Naive thymus-derived CD4-positive, alpha-beta T cell (primary cell): ENCODE data around the gene DEAF1. TPM values are rescaled to one million over a fixed set of nuclear protein-coding genes. Genes with fewer than 3 reads are reported as not detected.
A peak's percentile ranks its signal among the peaks of the same experiment; 100 is the strongest.

ENCODE experiments used
- ATAC-seq: fragments of 150-1000 bp; cut with Tn5 transposase; 2 replicates; pipeline ENCODE4 v1.10.0; 2021; ENCODE audit warnings: mild to moderate bottlenecking, moderate library complexity
- CTCF ChIA-PET: fragments of 350-600 bp; sonication (Branson Sonifier 250); formaldehyde crosslinking; loops from one replicate; lab custom pipeline; 2021; ENCODE audit warnings: antibody characterized with exemption; lab: Charles Lee
- POLR2A ChIA-PET: fragments of 350-600 bp; sonication (Branson Sonifier 250); formaldehyde crosslinking; loops from one replicate; lab custom pipeline; 2021; ENCODE audit warnings: antibody characterized with exemption, inconsistent platforms; lab: Charles Lee
- DNase-seq, 9 donors: peaks; one replicate each; pipeline versions ENCODE4 v3.0.0 to v3.0.0-alpha.2; 2020 to 2022; ENCODE audit warnings: mixed read lengths in 1 of 9
- H3K27ac ChIP-seq: one replicate; pipeline ENCODE4 v1.7.0; 2013; ENCODE audit warnings: mild to moderate bottlenecking, low read depth, low read length, moderate library complexity
- H3K27me3 ChIP-seq, 2 donors: one replicate each; pipeline ENCODE4 v1.7.0; 2013; ENCODE audit warnings: low read length in 2 of 2, mild to moderate bottlenecking in 2 of 2, moderate library complexity in 2 of 2; ENCODE audit not compliant: control insufficient read depth in 2 of 2, insufficient read depth in 2 of 2
- H3K36me3 ChIP-seq, 3 experiments: 1 replicate in 2 of 3; 2 replicates in 1 of 3; pipeline ENCODE4 v1.7.0; 2013; ENCODE audit warnings: low read length in 3 of 3, mild to moderate bottlenecking in 3 of 3, moderate library complexity in 1 of 3; ENCODE audit not compliant: insufficient read depth in 3 of 3, control insufficient read depth in 2 of 3
- H3K4me1 ChIP-seq, 2 donors: one replicate each; pipeline ENCODE4 v1.7.0; 2013; ENCODE audit warnings: low read length in 2 of 2, mild to moderate bottlenecking in 2 of 2, moderate library complexity in 1 of 2; ENCODE audit not compliant: control insufficient read depth in 2 of 2, insufficient read depth in 2 of 2
- H3K4me3 ChIP-seq: 2 replicates; pipeline ENCODE4 v1.7.0; 2013; ENCODE audit warnings: mild to moderate bottlenecking, low read length
- H3K9me3 ChIP-seq, 3 experiments: 1 replicate in 2 of 3; 2 replicates in 1 of 3; pipeline ENCODE4 v1.7.0; 2013; ENCODE audit warnings: low read length in 3 of 3; ENCODE audit not compliant: control insufficient read depth in 2 of 3
- H3K27ac Mint-ChIP-seq, 9 donors: one replicate each; pipeline ENCODE4 v1.8.0; 2020 to 2022; ENCODE audit warnings: mixed read lengths in 9 of 9, mild to moderate bottlenecking in 8 of 9, moderate library complexity in 5 of 9, inconsistent platforms in 2 of 9
- H3K27me3 Mint-ChIP-seq, 5 donors: one replicate each; pipeline ENCODE4 v1.8.0; 2021 to 2022; ENCODE audit warnings: mixed read lengths in 5 of 5, mild to moderate bottlenecking in 1 of 5
- H3K36me3 Mint-ChIP-seq, 5 donors: one replicate each; pipeline ENCODE4 v1.8.0; 2020 to 2022; ENCODE audit warnings: mixed read lengths in 5 of 5, mild to moderate bottlenecking in 3 of 5, inconsistent platforms in 1 of 5
- H3K4me1 Mint-ChIP-seq, 7 donors: one replicate each; pipeline ENCODE4 v1.8.0; 2020 to 2022; ENCODE audit warnings: mixed read lengths in 7 of 7, mild to moderate bottlenecking in 3 of 7, inconsistent platforms in 1 of 7
- H3K4me3 Mint-ChIP-seq, 10 donors: one replicate each; pipeline ENCODE4 v1.8.0; 2020 to 2022; ENCODE audit warnings: mild to moderate bottlenecking in 10 of 10, mixed read lengths in 10 of 10, moderate library complexity in 6 of 10, inconsistent platforms in 2 of 10
- H3K9me3 Mint-ChIP-seq, 11 donors: one replicate each; pipeline ENCODE4 v1.8.0; 2020 to 2022; ENCODE audit warnings: mixed read lengths in 11 of 11, mild to moderate bottlenecking in 4 of 11, inconsistent platforms in 1 of 11, moderate library complexity in 1 of 11
- intact Hi-C, 2 donors: fragments of 100-400 bp; cut with micrococcal nuclease; formaldehyde crosslinking; loops; one replicate each; pipeline ENCODE4 v1.15.1; 2023
- polyA plus RNA-seq, 2 donors: library from polyadenylated mRNA; unstranded; fragments of 300-500 nt; fragmentation: Illumina TruSeq; gene quantifications; one replicate each; pipeline ENCODE4 v1.2.3, GENCODE V29; 2021
- total RNA-seq, 6 experiments: library from RNA in 5 of 6; stranded (reverse) in 5 of 6; gene quantifications; 1 replicate in 5 of 6; 2 replicates in 1 of 6; pipeline ENCODE4 v1.2.3 and lab custom pipeline; 2021 to 2026

The DEAF1 gene
- total and polyA plus RNA-seq, 7 experiments from 2014 or later = 33.0 to 117 (median 54.2) TPM

DNA sequence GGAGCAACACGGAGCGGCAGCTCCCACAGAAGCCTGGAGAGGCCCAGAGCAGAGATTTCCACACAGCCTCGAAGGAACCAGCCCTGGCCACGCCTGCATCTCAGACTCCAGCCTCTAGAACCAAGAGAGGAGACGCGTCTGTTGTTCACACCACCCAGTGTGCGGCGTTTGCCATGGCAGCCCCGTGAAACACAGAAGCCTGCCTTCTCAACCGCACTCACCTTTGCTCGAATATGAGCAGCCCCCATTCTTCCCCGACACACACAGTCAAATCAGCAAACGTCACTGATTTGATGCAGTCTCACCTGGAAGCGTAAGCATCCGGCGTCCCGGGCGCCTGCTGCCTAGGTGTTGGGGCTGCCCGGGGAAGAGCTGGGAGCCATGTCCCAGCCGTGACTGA lies 38.0 kb upstream of the DEAF1 start:
- DNase-seq = no peak
- ATAC-seq = no peak
- H3K4me3 Mint-ChIP-seq = no peak overlapping the region
- H3K27ac Mint-ChIP-seq = no peak overlapping the region
- H3K4me1 Mint-ChIP-seq = peaks cover 9 to 14% (median 11%) of the 10 kb centered on the region in 7 donors
- no peaks in the 10 kb centered on the region for H3K9me3 ChIP-seq
- H3K27ac ChIP-seq = no peak overlapping the region
- H3K27me3 Mint-ChIP-seq = peaks cover 0 to 7% (median 0%) of the 10 kb centered on the region in 5 donors
- ChIA-PET POLR2A (interaction anchor here (0.6 kb wide), 1 partner anchor 38 kb away, joined by 3 read pairs; the partner anchor contains the start of gene TMEM80), CTCF (no interaction called here)
- H3K4me3 ChIP-seq = no peak overlapping the region
- H3K36me3 ChIP-seq = no peaks in the 10 kb centered on the region
- intact Hi-C loops = no loop called here
- peaks cover 3 to 13% of the 10 kb centered on the region in 2 donors for H3K4me1 ChIP-seq
- H3K27me3 ChIP-seq = no peaks in the 10 kb centered on the region
- no peaks in the 10 kb centered on the region for H3K36me3 Mint-ChIP-seq
- H3K9me3 Mint-ChIP-seq = no peaks in the 10 kb centered on the region

DNA sequence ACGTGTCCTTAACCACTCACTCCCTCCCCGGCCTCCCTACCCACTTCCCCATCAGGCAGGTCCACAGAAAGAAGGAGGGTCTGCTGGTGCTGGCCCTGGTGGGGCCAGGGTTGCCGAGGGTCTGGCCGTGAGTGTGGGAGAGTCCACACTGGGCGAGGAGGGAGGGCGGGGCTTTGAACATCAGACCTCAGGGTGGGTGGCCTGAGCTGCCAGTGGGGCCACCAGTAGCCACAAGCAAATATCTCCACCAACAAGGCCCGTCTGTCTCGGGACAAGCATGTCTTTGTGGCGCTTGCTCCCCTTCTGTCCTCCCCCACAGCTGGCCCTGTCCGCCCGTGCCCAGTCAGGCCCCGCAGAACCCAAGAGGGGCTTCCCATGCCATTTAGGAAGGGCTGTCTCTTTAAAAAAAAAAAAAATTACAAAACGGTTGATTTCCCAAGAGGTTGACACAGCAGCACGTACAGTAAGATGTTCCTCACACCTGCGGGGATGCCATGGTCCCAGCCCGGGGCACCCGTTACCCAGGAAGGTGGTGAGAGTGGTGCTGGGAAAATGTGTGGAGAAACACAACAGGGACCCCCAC lies 34.6 kb upstream of the DEAF1 start:
- CTCF ChIA-PET = interaction anchor here (1.3 kb wide), 1 partner anchor 34 kb away, joined by 4 read pairs; the partner anchor contains the start of gene TMEM80
- intact Hi-C loops = loop anchor here (5.0 to 10.0 kb wide), 3 partner anchors 68 to 323 kb away; partner anchors contain the start of genes PTDSS2 (in 1 of the 2) and SLC25A22 (in 1 of the 2)
- no peak for ATAC-seq
- POLR2A ChIA-PET = interaction anchor here (0.6 kb wide), 1 partner anchor 59 kb away, joined by 3 read pairs; no protein-coding TSS in a partner anchor
- Mint-ChIP-seq H3K36me3 (no peaks in the 10 kb centered on the region), H3K27me3 (peaks cover 0 to 3% (median 0%) of the 10 kb centered on the region in 5 donors), H3K4me3 (no peak overlapping the region), H3K27ac (no peak overlapping the region), H3K4me1 (peaks cover 0 to 7% (median 4%) of the 10 kb centered on the region in 7 donors), H3K9me3 (no peaks in the 10 kb centered on the region)
- DNase-seq = no peak
- no peaks in the 10 kb centered on the region for H3K9me3 ChIP-seq
- no peaks in the 10 kb centered on the region for H3K36me3 ChIP-seq
- H3K27ac ChIP-seq = no peak overlapping the region
- no peaks in the 10 kb centered on the region for H3K27me3 ChIP-seq
- peaks cover 11 to 16% of the 10 kb centered on the region in 2 donors for H3K4me1 ChIP-seq
- H3K4me3 ChIP-seq = no peak overlapping the region

DNA sequence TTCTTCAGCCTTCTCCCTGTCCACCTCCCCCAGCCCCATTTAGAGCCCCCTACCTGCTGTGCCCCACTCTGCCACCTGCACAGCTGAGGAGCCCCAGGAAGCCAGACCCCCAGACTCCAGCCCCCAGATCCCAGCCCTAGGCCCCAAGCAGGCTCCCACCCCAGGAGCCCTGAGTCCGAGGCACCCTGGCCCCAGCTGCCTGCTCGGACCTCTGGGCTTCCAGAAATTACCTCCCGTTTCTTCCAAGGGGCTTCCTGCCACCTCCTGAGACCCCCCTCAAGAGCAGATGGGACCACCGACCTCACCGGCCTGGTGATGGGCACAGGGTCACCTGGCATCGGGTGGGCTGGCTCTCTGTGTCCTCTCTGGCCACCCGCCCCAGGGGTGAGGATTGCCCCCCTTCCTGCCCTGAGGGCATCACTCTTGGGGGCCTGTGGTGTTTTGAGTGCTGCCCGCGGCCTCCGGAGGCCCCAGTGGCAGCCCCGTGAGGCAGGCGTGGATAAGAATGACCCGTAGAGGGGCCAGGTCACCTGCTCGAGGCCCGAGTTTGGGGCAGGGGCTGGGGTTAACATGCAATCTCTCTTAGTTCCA lies 34.0 kb upstream of the DEAF1 start:
- H3K9me3 Mint-ChIP-seq = no peaks in the 10 kb centered on the region
- H3K4me3 Mint-ChIP-seq = no peak overlapping the region
- peaks cover 0 to 6% (median 0%) of the 10 kb centered on the region in 5 donors for H3K27me3 Mint-ChIP-seq
- DNase-seq = no peak
- H3K36me3 Mint-ChIP-seq = no peaks in the 10 kb centered on the region
- CTCF ChIA-PET = interaction anchor here (3.6 kb wide), 1 partner anchor 173 kb away, joined by 28 read pairs; no protein-coding TSS in a partner anchor
- Histone ChIP-seq H3K27ac (no peak overlapping the region), H3K27me3 (no peaks in the 10 kb centered on the region), H3K4me1 (peaks cover 11 to 16% of the 10 kb centered on the region in 2 donors), H3K36me3 (no peaks in the 10 kb centered on the region), H3K9me3 (no peaks in the 10 kb centered on the region), H3K4me3 (no peak overlapping the region)
- POLR2A ChIA-PET = interaction anchor here (1.2 kb wide), 1 partner anchor 10 kb away, joined by 4 read pairs; no protein-coding TSS in a partner anchor
- no peak overlapping the region for H3K27ac Mint-ChIP-seq
- no peak for ATAC-seq
- H3K4me1 Mint-ChIP-seq = peaks cover 0 to 7% (median 4%) of the 10 kb centered on the region in 7 donors
- intact Hi-C loops = loop anchor here (1.0 to 10.0 kb wide), 7 partner anchors 18 to 323 kb away; partner anchors contain the start of genes SLC25A22 (in 2 of the 2), PTDSS2 (in 1 of the 2) and TALDO1 (in 1 of the 2)

DNA sequence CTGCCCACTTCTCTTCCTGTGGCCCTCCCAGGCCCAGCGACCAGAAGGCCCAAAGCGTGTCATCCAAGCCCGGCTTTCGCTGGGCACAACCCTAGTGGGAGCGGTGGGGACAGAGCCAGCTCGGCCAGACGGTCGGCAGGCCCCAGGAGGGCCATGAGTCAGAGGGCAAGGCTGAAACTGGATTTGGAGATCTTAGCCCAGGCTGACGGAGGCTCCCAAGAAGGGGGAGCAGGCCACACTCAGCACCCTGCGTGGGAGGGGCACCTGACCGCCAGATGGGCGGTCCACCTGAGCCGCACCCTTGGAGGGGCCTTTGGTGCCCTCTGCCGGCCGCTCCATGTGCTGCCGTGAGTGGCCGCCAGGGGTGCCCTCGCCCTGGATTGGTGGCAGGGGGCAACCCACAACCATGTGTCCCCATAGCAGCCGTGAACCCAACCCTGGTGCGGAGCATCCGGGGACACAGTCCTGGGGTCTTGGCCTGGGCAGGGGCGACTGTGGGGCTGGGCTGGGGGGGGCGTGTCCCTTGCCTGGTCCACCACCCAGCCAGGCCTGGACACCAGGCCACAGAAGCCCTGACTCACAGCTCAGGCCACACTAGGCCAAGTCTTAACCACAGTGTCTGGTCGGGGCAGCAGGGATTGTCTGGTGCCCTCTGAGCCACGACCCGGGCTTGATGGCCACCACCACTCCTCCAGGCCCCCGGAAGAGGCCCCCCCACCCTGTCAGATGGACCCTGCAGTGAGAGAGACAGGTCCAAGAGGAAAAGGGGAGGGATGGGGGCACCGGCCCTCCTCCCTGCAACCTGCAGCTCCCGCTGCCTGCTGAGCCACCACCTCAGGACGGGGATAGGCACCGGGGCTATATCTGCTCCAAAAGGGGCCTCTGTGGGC lies 33.1 kb upstream of the DEAF1 start:
- peak; percentile 93 for ATAC-seq
- H3K4me3 Mint-ChIP-seq = no peak overlapping the region
- H3K27ac Mint-ChIP-seq = no peak overlapping the region

DNA sequence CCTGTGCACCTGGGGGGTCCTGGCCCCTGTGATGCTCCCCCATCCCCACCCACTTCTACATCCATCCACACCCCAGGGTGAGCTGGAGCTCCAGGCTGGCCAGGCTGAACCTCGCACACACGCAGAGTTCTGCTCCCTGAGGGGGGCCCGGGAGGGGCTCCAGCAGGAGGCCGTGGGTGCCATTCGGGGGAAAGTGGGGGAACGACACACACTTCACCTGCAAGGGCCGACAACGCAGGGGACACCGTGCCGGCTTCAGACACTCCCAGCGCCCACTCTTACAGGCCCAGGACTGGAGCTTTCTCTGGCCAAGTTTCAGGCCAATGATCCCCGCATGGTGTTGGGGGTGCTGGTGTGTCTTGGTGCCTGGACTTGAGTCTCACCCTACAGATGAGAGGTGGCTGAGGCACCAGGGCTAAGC lies 32.3 kb upstream of the DEAF1 start:
- H3K4me1 ChIP-seq = peaks cover 11 to 23% of the 10 kb centered on the region in 2 donors
- H3K9me3 ChIP-seq = no peaks in the 10 kb centered on the region
- peak overlapping the region in 5 of 10 donors; percentile 8 to 86 (median 70) for H3K4me3 Mint-ChIP-seq
- H3K36me3 Mint-ChIP-seq = no peaks in the 10 kb centered on the region
- no peak overlapping the region for H3K4me3 ChIP-seq
- H3K36me3 ChIP-seq = no peaks in the 10 kb centered on the region
- H3K27me3 ChIP-seq = no peaks in the 10 kb centered on the region
- no peak for DNase-seq
- H3K27me3 Mint-ChIP-seq = peaks cover 0 to 11% (median 6%) of the 10 kb centered on the region in 5 donors
- no peak overlapping the region for H3K27ac ChIP-seq
- ChIA-PET POLR2A (interaction anchor here (1.1 to 7.7 kb wide), 6 partner anchors 10 to 171 kb away, joined by 3 to 68 read pairs (median 11); partner anchors contain the start of genes DEAF1, GATD1, LMNTD2 and TALDO1), CTCF (interaction anchor here (1.1 to 3.6 kb wide), 5 partner anchors 19 to 191 kb away, joined by 3 to 28 read pairs (median 6); partner anchors contain the start of genes DEAF1, TALDO1 and TMEM80)
- H3K4me1 Mint-ChIP-seq = peaks cover 5 to 14% (median 10%) of the 10 kb centered on the region in 7 donors
- H3K27ac Mint-ChIP-seq = no peak overlapping the region
- ATAC-seq = no peak
- H3K9me3 Mint-ChIP-seq = peaks cover 0 to 2% (median 0%) of the 10 kb centered on the region in 11 donors
- intact Hi-C loops = loop anchor here (5.0 to 10.0 kb wide), 3 partner anchors 70 to 325 kb away; partner anchors contain the start of genes PTDSS2 (in 1 of the 2) and SLC25A22 (in 1 of the 2)

More for the DNA sequence above, 33.1 kb upstream of the DEAF1 start:
- peaks cover 0 to 8% (median 4%) of the 10 kb centered on the region in 5 donors for H3K27me3 Mint-ChIP-seq
- peaks cover 0 to 2% (median 0%) of the 10 kb centered on the region in 11 donors for H3K9me3 Mint-ChIP-seq
- Histone ChIP-seq H3K4me3 (no peak overlapping the region), H3K4me1 (peaks cover 11 to 17% of the 10 kb centered on the region in 2 donors), H3K27ac (no peak overlapping the region), H3K27me3 (no peaks in the 10 kb centered on the region), H3K9me3 (no peaks in the 10 kb centered on the region), H3K36me3 (no peaks in the 10 kb centered on the region)
- ChIA-PET POLR2A (interaction anchor here (0.6 to 7.7 kb wide), 5 partner anchors 9 to 172 kb away, joined by 4 to 68 read pairs (median 13); partner anchors contain the start of genes LMNTD2 and TALDO1), CTCF (interaction anchor here (3.0 to 3.6 kb wide), 2 partner anchors 32 to 172 kb away, joined by 16 to 28 read pairs; partner anchors contain the start of genes DEAF1 and TMEM80)
- no peaks in the 10 kb centered on the region for H3K36me3 Mint-ChIP-seq
- intact Hi-C loops = loop anchor here (1.0 to 10.0 kb wide), 7 partner anchors 19 to 324 kb away; partner anchors contain the start of genes SLC25A22 (in 2 of the 2), PTDSS2 (in 1 of the 2) and TALDO1 (in 1 of the 2)
- H3K4me1 Mint-ChIP-seq = peaks cover 4 to 11% (median 8%) of the 10 kb centered on the region in 7 donors
- DNase-seq = peak; percentile 52 to 86 (median 71)
